Measurements from ENCODE around the gene SEMA5A. TPM values are rescaled to one million over a fixed set of nuclear protein-coding genes. Genes with fewer than 3 reads are reported as not detected.

SEMA5A gene
- total RNA-seq, 1 experiment from 2014 or later, result 2.7 TPM

- DNase-seq (ENCODE audit: low read depth), result no peak
These were observed 101.5 kb downstream of the SEMA5A start for GRCh38 chr5:9444346-9444745.

GRCh38 chr5:9441610-9442009 lies 104.3 kb downstream of the SEMA5A start:
- no peak for DNase-seq (ENCODE audit: low read depth)

GRCh38 chr5:9440517-9440916 lies 105.4 kb downstream of the SEMA5A start:
- DNase-seq (ENCODE audit: low read depth), result peak; percentile 74

- no peak for DNase-seq (ENCODE audit: low read depth)
These were observed 106.2 kb downstream of the SEMA5A start for GRCh38 chr5:9439531-9440292.

GRCh38 chr5:9438596-9439354 lies 107.1 kb downstream of the SEMA5A start:
- no peak for DNase-seq (ENCODE audit: low read depth)

- DNase-seq (ENCODE audit: low read depth), result peak; percentile 98
These were observed 108.1 kb downstream of the SEMA5A start for GRCh38 chr5:9437741-9438240.

GRCh38 chr5:9431496-9432258 lies 114.2 kb downstream of the SEMA5A start:
- no peak for DNase-seq (ENCODE audit: low read depth)

- DNase-seq (ENCODE audit: low read depth), result no peak
These were observed 114.8 kb downstream of the SEMA5A start for GRCh38 chr5:9431151-9431495.

- no peak for DNase-seq (ENCODE audit: low read depth)
These were observed 115.6 kb downstream of the SEMA5A start for GRCh38 chr5:9430306-9430705.

- no peak for DNase-seq (ENCODE audit: low read depth)
These were observed 116.1 kb downstream of the SEMA5A start for GRCh38 chr5:9429691-9430215.

- no peak for DNase-seq (ENCODE audit: low read depth)
These were observed 117.6 kb downstream of the SEMA5A start for GRCh38 chr5:9428272-9428671.

- no peak for DNase-seq (ENCODE audit: low read depth)
These were observed 120.2 kb downstream of the SEMA5A start for GRCh38 chr5:9425710-9426109.

GRCh38 chr5:9423571-9423970 lies 122.3 kb downstream of the SEMA5A start:
- no peak for DNase-seq (ENCODE audit: low read depth)

GRCh38 chr5:9421884-9422283 lies 124.0 kb downstream of the SEMA5A start:
- no peak for DNase-seq (ENCODE audit: low read depth)

GRCh38 chr5:9419794-9420193 lies 126.1 kb downstream of the SEMA5A start:
- no peak for DNase-seq (ENCODE audit: low read depth)

GRCh38 chr5:9415566-9415965 lies 130.3 kb downstream of the SEMA5A start:
- no peak for DNase-seq (ENCODE audit: low read depth)

- DNase-seq (ENCODE audit: low read depth), result no peak
These were observed 130.8 kb downstream of the SEMA5A start for GRCh38 chr5:9415091-9415490.

- DNase-seq (ENCODE audit: low read depth), result no peak
These were observed 134.7 kb downstream of the SEMA5A start for GRCh38 chr5:9411142-9411541.

- no peak for DNase-seq (ENCODE audit: low read depth)
These were observed 136.4 kb downstream of the SEMA5A start for GRCh38 chr5:9409413-9409960.

- DNase-seq (ENCODE audit: low read depth), result no peak
These were observed 136.9 kb downstream of the SEMA5A start for GRCh38 chr5:9408964-9409363.

GRCh38 chr5:9405196-9405754 lies 140.6 kb downstream of the SEMA5A start:
- no peak for DNase-seq (ENCODE audit: low read depth)

Measured in HT1080 (cell line).